Measurements from ENCODE around the gene BAK1.
A peak's percentile ranks its signal among the peaks of the same experiment; 100 is the strongest.

Gene BAK1

DNA sequence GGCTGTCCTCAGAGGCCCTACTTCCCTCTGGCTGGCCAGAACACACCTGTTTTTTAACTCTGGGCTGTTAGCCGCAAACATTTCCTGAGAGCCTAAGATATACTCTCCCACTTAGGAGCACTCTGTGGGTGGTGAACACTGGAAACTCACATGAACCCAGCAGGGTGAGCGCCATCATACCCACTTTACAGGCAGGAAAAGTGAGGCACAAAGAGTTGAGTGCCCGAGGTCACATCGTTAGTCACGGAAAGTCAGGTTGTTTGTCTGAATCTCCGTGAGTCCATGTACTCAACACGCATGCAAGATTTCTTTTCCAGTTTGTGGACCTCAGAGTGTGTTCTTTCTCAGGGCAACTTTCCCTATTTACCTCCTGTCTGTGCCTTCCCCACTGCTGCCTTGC, 1.9 kb downstream of the BAK1 start:
- Histone ChIP-seq H3K36me3 (ENCODE audit: control insufficient read depth, insufficient read depth, low read length) (peaks cover 18% of the 10 kb centered on the region), H3K9ac (ENCODE audit: low read length) (peak overlapping the region; percentile 97), H3K4me1 (ENCODE audit: control insufficient read depth, insufficient read depth, low read length) (peaks cover 40% of the 10 kb centered on the region), H3K27me3 (ENCODE audit: control insufficient read depth, insufficient read depth, low read length) (no peaks in the 10 kb centered on the region), H3K4me3 (ENCODE audit: low read length) (peak overlapping the region; percentile 20), H3K9me3 (ENCODE audit: control insufficient read depth, low read length) (no peaks in the 10 kb centered on the region)

DNA sequence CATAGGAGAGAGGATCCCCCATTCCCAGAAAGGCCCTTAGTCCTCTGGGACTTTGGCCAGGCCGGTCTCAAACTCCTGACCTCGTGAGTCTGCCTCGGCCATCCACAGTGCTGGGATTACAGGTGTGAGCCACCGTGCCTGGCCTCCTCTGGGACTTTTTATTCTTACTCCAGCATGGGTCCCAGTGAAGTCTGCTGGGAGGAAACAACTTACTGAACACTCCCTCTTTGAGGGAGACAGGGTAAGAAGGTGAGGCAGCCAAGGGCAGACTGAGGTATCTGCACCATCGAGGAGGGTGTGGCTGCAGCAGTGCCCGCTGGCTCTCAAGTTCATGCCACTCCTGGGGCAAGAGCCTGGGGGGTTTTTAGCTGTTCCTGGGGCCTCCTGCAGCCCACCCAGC, 2.4 kb downstream of the BAK1 start:
- H3K9ac ChIP-seq (ENCODE audit: low read length) = peak overlapping the region; percentile 97
- peak overlapping the region; percentile 20 for H3K4me3 ChIP-seq (ENCODE audit: low read length)
- H3K36me3 ChIP-seq (ENCODE audit: control insufficient read depth, insufficient read depth, low read length) = peaks cover 18% of the 10 kb centered on the region
- no peaks in the 10 kb centered on the region for H3K27me3 ChIP-seq (ENCODE audit: control insufficient read depth, insufficient read depth, low read length)
- H3K9me3 ChIP-seq (ENCODE audit: control insufficient read depth, low read length) = no peaks in the 10 kb centered on the region
- peaks cover 40% of the 10 kb centered on the region for H3K4me1 ChIP-seq (ENCODE audit: control insufficient read depth, insufficient read depth, low read length)

DNA sequence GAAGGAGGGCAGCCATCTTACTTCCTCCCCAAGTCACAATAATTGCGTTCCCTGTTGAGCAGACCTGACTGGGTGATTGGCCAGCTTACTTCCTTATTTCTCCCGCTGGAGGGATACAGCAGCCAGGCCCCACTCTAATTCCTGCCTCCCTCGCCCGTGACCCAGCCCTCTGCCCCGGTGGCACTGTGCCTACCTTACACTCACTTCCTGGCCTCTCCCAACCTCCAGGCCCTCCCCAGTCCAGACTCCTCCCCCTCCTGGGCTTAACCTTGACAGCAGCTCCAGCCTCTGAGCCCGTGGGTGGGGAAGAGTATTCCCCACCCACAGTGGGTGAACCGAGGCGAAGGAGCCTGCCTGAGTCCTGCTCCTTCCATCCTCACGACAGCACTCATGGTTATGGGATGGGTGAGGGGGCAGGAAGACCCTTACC, 3.0 kb downstream of the BAK1 start:
- Histone ChIP-seq H3K27me3 (ENCODE audit: control insufficient read depth, insufficient read depth, low read length) (no peaks in the 10 kb centered on the region), H3K9ac (ENCODE audit: low read length) (peak overlapping the region; percentile 46), H3K4me1 (ENCODE audit: control insufficient read depth, insufficient read depth, low read length) (peaks cover 40% of the 10 kb centered on the region), H3K9me3 (ENCODE audit: control insufficient read depth, low read length) (no peaks in the 10 kb centered on the region), H3K36me3 (ENCODE audit: control insufficient read depth, insufficient read depth, low read length) (peaks cover 18% of the 10 kb centered on the region), H3K4me3 (ENCODE audit: low read length) (no peak overlapping the region)

DNA sequence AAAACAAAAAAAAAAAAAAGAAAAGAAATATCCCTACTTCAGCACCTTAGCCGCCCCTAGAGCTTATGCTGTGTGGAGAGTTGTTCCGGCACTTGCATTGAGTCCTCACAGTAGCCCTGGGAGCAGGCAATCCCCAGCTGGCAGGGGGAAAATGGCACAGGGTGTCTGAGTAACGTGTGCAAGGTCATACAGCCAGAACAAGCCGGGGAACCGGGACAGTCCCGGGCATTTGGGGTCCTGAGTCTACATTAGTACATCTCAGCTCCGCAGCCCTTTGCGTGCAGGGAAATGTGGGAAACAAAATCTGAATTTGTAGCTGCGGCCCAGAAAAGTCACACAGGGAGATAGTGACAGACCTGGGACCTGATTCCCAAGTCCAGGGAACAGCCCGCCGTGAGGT, 3.4 kb downstream of the BAK1 start:
- Histone ChIP-seq H3K4me3 (ENCODE audit: low read length) (no peak overlapping the region), H3K9ac (ENCODE audit: low read length) (peak overlapping the region; percentile 46), H3K4me1 (ENCODE audit: control insufficient read depth, insufficient read depth, low read length) (peaks cover 43% of the 10 kb centered on the region), H3K9me3 (ENCODE audit: control insufficient read depth, low read length) (no peaks in the 10 kb centered on the region), H3K27me3 (ENCODE audit: control insufficient read depth, insufficient read depth, low read length) (no peaks in the 10 kb centered on the region), H3K36me3 (ENCODE audit: control insufficient read depth, insufficient read depth, low read length) (peaks cover 18% of the 10 kb centered on the region)

DNA sequence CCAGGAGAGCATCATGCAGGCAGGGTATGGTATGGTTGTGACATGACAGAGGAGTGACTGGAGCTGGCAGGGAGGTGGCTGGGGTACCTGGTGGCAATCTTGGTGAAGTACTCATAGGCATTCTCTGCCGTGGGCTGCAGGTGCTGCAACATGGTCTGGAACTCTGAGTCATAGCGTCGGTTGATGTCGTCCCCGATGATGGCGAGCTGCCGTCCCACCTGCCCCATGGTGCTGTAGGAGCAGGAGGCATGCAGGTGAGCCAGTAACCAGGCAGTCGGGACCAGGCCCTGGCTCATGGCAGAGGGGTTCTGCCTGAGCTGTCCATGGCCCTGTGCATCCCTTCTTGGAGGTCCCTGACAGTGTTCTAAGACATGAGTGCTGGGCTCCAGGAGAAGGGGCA, 4.9 kb downstream of the BAK1 start:
- Histone ChIP-seq H3K27me3 (ENCODE audit: control insufficient read depth, insufficient read depth, low read length) (no peaks in the 10 kb centered on the region), H3K36me3 (ENCODE audit: control insufficient read depth, insufficient read depth, low read length) (peaks cover 18% of the 10 kb centered on the region), H3K9me3 (ENCODE audit: control insufficient read depth, low read length) (no peaks in the 10 kb centered on the region)

GRCh38 chr6:33571637-33572316, 8.3 kb downstream of the BAK1 start:
- Histone ChIP-seq H3K9me3 (ENCODE audit: control insufficient read depth, low read length) (no peaks in the 10 kb centered on the region), H3K9ac (ENCODE audit: low read length) (peak overlapping the region; percentile 74), H3K36me3 (ENCODE audit: control insufficient read depth, insufficient read depth, low read length) (peaks cover 18% of the 10 kb centered on the region), H3K4me1 (ENCODE audit: control insufficient read depth, insufficient read depth, low read length) (peaks cover 10% of the 10 kb centered on the region), H3K27me3 (ENCODE audit: control insufficient read depth, insufficient read depth, low read length) (no peaks in the 10 kb centered on the region), H3K4me3 (ENCODE audit: low read length) (peak overlapping the region; percentile 83)

More for the DNA sequence above, 4.9 kb downstream of the BAK1 start:
- Histone ChIP-seq H3K9ac (ENCODE audit: low read length) (no peak overlapping the region), H3K4me1 (ENCODE audit: control insufficient read depth, insufficient read depth, low read length) (peaks cover 42% of the 10 kb centered on the region), H3K4me3 (ENCODE audit: low read length) (no peak overlapping the region)

DNA sequence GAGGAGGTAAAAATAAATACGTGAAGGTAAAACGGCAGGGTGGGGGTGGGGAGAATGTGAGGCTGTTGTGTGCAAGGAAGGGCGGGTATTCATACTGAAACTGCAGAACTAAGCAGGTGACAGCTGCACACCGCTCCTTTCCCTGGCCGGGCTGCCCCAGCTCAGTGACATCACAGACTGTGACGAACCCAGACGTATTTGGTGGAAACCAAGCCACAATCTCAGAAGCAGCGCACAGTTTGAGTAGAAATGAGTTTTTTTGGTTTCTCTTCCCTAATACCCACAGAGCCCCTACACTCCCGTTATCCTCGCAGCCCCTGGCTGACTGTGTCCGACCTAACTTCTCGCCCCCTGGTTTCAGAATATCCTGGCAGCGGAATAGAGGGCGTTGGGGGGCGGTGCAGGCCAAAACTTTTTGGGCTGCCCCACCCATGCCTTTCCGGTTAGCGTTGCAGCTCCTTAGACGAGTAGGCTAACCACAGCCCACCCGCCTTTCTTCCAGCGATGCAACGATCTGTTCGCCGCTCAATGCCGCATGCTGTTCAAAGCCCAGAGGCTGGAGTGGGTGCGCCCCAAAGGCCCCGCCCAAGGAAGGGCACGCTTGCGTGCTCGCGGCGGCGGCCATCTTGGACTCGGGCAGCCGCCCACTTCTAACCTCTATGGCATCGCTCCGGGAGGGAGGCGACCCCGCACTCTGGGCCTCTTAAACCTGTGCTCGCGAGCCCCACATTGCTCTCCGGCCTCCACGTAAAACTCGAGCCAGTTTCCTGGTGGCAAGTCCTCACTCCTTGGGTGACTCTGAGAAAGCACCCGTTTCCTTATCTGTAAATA, 9.1 kb downstream of the BAK1 start:
- H3K4me1 ChIP-seq (ENCODE audit: control insufficient read depth, insufficient read depth, low read length) = peaks cover 6% of the 10 kb centered on the region
- H3K4me3 ChIP-seq (ENCODE audit: low read length) = peak overlapping the region; percentile 83
- peak overlapping the region; percentile 74 for H3K9ac ChIP-seq (ENCODE audit: low read length)
- H3K9me3 ChIP-seq (ENCODE audit: control insufficient read depth, low read length) = no peaks in the 10 kb centered on the region
- H3K27me3 ChIP-seq (ENCODE audit: control insufficient read depth, insufficient read depth, low read length) = no peaks in the 10 kb centered on the region
- peaks cover 18% of the 10 kb centered on the region for H3K36me3 ChIP-seq (ENCODE audit: control insufficient read depth, insufficient read depth, low read length)

DNA sequence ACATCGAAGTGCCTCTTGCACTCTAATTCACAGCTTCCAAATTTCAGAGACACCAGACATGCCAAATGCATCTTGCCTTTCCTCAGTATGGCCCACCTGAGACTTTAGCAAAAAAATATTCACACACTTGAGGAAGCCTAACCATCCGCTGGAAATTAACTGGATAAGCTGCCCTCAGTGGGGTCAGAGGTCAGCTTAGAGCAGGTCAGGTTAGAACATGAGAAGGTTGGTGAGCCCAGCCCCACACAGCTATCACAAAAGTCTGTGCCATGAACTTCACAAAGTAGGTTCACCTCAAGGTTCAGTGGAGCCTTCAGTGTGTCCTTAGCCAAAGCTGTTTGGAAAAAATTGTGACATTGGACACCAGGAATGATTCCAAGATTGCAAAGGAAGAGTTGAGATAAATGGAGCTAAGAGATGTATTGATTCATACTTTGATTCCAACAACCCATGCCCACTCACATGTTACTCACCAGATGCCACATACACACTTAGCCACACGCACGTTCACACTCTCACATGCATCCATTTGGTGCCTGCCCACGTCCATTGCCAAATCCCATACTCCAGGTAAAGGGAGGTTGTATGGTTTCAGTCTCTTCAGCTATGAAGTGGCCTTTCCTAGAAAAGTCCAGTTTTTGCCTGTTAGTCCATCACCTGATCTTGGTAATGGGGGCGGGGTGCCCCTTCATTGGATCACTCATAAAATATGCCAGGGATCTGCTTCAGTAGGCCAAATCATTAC, 11.1 kb downstream of the BAK1 start:
- Histone ChIP-seq H3K4me3 (ENCODE audit: low read length) (no peak overlapping the region), H3K27me3 (ENCODE audit: control insufficient read depth, insufficient read depth, low read length) (no peaks in the 10 kb centered on the region), H3K9me3 (ENCODE audit: control insufficient read depth, low read length) (no peaks in the 10 kb centered on the region), H3K4me1 (ENCODE audit: control insufficient read depth, insufficient read depth, low read length) (peaks cover 6% of the 10 kb centered on the region), H3K9ac (ENCODE audit: low read length) (no peak overlapping the region), H3K36me3 (ENCODE audit: control insufficient read depth, insufficient read depth, low read length) (no peaks in the 10 kb centered on the region)

GRCh38 chr6:33567836-33568235, 12.2 kb downstream of the BAK1 start:
- Histone ChIP-seq H3K4me3 (ENCODE audit: low read length) (no peak overlapping the region), H3K9ac (ENCODE audit: low read length) (no peak overlapping the region), H3K27me3 (ENCODE audit: control insufficient read depth, insufficient read depth, low read length) (no peaks in the 10 kb centered on the region), H3K36me3 (ENCODE audit: control insufficient read depth, insufficient read depth, low read length) (no peaks in the 10 kb centered on the region), H3K4me1 (ENCODE audit: control insufficient read depth, insufficient read depth, low read length) (peaks cover 6% of the 10 kb centered on the region), H3K9me3 (ENCODE audit: control insufficient read depth, low read length) (no peaks in the 10 kb centered on the region)

DNA sequence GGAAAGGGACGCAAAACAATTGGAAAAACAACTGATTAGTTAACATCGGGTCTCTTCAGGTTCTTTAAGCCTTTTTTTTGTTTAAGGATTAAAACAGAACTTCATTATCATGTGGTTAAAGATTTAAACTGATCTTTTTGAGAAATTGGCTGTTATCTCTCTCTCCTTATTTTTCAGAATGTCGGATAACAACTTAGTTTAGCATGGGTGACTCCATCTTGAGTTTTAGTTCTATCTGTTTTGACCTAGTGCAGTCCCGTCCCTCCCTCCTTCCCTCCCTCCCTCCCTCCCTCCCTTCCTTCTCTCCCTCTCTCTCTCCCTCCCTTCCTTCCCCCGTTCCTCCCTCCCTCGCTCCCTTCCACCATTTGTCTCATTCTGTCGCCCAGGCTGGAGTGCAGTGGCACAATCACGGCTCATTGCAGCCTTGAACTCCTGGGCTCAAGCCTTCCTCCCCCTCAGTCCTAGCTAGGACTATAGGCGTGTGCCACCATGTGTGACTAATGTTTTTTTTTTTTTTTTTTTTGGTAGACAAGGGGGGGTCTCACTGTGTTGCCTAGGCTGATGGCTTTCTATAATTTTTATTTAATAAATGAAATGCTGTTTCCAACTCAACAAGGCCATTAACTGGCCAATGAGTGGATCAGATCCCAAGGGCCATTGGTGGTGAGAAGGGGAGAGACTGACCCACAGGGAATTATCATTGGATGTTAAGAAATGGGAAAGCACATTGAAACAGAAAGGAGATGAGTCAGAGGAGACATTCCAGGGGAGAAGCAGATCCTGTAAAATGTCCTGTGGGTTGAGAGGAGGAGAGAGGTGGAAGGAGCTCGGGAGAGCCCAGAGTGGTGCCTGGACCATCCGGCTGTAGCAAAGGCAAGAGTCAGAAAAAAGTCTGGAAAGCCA, 13.6 kb downstream of the BAK1 start:
- Histone ChIP-seq H3K4me1 (ENCODE audit: control insufficient read depth, insufficient read depth, low read length) (peaks cover under 1% of the 10 kb centered on the region), H3K9ac (ENCODE audit: low read length) (no peak overlapping the region), H3K36me3 (ENCODE audit: control insufficient read depth, insufficient read depth, low read length) (no peaks in the 10 kb centered on the region), H3K4me3 (ENCODE audit: low read length) (no peak overlapping the region), H3K9me3 (ENCODE audit: control insufficient read depth, low read length) (no peaks in the 10 kb centered on the region), H3K27me3 (ENCODE audit: control insufficient read depth, insufficient read depth, low read length) (no peaks in the 10 kb centered on the region)

GRCh38 chr6:33558801-33559200, 21.3 kb downstream of the BAK1 start:
- no peaks in the 10 kb centered on the region for H3K4me1 ChIP-seq (ENCODE audit: control insufficient read depth, insufficient read depth, low read length)
- no peaks in the 10 kb centered on the region for H3K36me3 ChIP-seq (ENCODE audit: control insufficient read depth, insufficient read depth, low read length)
- no peak overlapping the region for H3K9ac ChIP-seq (ENCODE audit: low read length)
- H3K9me3 ChIP-seq (ENCODE audit: control insufficient read depth, low read length) = no peaks in the 10 kb centered on the region
- H3K4me3 ChIP-seq (ENCODE audit: low read length) = no peak overlapping the region
- no peaks in the 10 kb centered on the region for H3K27me3 ChIP-seq (ENCODE audit: control insufficient read depth, insufficient read depth, low read length)

Data from mucosa of stomach (tissue), 1 donor.